ENCODE data around the gene XPA.
A peak's percentile ranks its signal among the peaks of the same experiment; 100 is the strongest.

XPA gene

GRCh38 chr9:97714435-97714834, 17.3 kb upstream of the XPA start:
- no peak for DNase-seq (ENCODE audit: low read depth)
- no peak overlapping the region for H3K4me3 ChIP-seq (ENCODE audit: low read depth, low read length)

DNA sequence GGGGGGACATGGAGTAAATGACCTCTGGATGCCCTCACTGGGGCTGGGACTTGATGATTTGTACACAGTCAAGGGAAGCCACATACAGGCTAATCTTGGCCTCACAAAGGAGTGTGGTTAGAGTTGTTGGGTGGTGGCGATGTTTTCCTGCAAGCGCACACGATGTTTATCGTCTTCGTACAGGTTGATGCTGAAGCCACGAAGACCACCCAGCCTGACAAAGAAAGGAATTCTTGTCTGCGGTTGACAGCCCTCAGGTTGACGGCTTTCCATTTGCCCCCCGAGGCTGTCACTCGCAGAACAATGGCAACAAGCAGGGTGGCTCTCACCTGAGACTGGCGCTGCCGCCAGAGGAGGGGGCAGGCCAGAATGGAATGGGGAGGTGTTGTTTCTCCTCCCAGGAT, 14.1 kb upstream of the XPA start:
- TF ChIP-seq CTCF (IDR thresholded peaks at IDR 0.05; ENCODE audit: control insufficient read depth, extremely low read depth, insufficient read depth) = no peak
- no peak overlapping the region for H3K4me3 ChIP-seq (ENCODE audit: low read depth, low read length)
- DNase-seq (ENCODE audit: low read depth) = no peak

More at GRCh38 chr9:97714435-97714834, 17.3 kb upstream of the XPA start:
- no peak for TF ChIP-seq CTCF (IDR thresholded peaks at IDR 0.05; ENCODE audit: control insufficient read depth, extremely low read depth, insufficient read depth)

DNA sequence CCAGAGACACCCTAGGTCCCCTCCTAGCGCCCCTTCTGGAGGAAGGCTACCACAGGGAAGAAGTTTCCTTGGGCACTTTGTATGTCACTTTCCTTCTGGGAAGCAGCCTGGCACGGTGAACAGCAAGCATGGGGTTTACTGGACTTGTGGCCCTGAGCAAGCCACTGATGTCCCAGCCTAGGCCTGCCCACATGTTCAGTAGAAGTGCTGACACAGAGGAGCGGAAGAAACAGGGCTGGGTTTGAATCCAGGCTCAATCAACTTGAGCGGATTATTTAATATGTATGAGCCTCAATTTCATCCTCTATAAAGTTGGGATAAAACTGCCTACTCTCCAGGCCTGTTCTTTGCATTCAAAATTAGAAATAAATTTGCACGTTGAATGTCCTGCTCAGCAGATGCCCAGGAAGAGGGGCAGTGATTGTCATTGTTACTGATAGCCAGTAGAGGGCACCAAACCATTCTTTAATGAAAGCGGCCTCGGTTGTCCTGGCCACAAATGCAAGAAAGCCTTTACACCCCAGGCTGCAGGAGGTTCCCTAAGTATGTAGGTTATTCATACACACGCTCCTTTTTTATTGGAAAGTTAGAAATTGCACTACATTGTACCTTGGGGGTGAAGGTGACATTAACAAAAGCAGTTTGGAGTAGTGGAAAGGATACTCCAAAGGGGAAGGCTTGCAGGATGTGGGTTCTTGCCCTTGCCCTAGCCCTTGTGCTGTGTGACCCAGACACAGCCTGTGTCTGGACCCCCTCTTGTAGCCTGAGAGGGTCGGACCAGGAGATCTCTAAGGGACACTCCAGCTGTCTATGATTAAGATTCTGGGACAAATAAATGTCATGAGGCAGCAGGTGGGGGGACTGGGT, 13.4 kb upstream of the XPA start:
- DNase-seq (ENCODE audit: low read depth) = peak; percentile 27
- no peak overlapping the region for H3K4me3 ChIP-seq (ENCODE audit: low read depth, low read length)
- peak; percentile 89 for TF ChIP-seq CTCF (IDR thresholded peaks at IDR 0.05; ENCODE audit: control insufficient read depth, extremely low read depth, insufficient read depth)

- no peak for TF ChIP-seq CTCF (IDR thresholded peaks at IDR 0.05; ENCODE audit: control insufficient read depth, extremely low read depth, insufficient read depth)
- no peak overlapping the region for H3K4me3 ChIP-seq (ENCODE audit: low read depth, low read length)
- DNase-seq (ENCODE audit: low read depth) = no peak
Observed at GRCh38 chr9:97706246-97706645, 9.1 kb upstream of the XPA start.

DNA sequence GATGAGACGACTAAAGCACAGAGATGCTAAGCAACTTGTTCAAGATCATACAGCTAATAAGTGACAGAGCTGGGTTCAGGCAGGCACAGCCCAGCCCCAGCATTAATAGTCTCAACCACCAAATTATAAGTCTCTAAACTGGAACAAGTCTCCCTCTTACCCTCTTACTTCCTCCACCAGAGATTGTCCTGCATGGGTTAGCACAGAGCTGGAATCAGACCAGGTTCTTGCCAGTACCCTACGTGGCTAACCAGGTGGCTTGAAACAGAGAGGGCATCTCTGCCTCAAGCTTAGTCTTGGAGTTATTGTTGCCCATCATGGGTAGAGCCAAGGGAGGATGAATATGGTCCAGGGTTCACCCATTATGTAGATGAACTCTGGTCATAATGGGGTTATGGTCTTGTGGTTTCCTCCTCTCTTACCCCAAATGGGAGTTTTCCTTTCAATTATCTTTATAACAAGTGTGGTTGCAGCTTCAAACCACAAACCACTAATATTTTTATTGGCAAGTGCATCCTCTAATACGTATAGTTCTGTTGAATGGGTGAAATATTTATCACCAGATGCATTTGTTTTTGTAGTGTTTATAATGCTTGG, 8.3 kb upstream of the XPA start:
- TF ChIP-seq CTCF (IDR thresholded peaks at IDR 0.05; ENCODE audit: control insufficient read depth, extremely low read depth, insufficient read depth) = no peak
- no peak overlapping the region for H3K4me3 ChIP-seq (ENCODE audit: low read depth, low read length)
- no peak for DNase-seq (ENCODE audit: low read depth)

- H3K4me3 ChIP-seq (ENCODE audit: low read depth, low read length) = no peak overlapping the region
- DNase-seq (ENCODE audit: low read depth) = no peak
- TF ChIP-seq CTCF (IDR thresholded peaks at IDR 0.05; ENCODE audit: control insufficient read depth, extremely low read depth, insufficient read depth) = no peak
Observed at GRCh38 chr9:97704851-97705250, 7.7 kb upstream of the XPA start.
